Neutrophil (primary cell): ENCODE data around the gene RABAC1.

Source experiments
- H3K27ac ChIP-seq: fragments of 200-600 bp; sonication (generic); 2 replicates; pipeline ENCODE4 v1.5.1; 2016; ENCODE audit warnings: mild to moderate bottlenecking, moderate library complexity
- H3K27me3 ChIP-seq: fragments of 200-600 bp; sonication (generic); 2 replicates; pipeline ENCODE4 v1.6.0; 2016; ENCODE audit warnings: mild to moderate bottlenecking
- H3K36me3 ChIP-seq: fragments of 200-600 bp; sonication (generic); 2 replicates; pipeline ENCODE4 v1.5.1; 2017
- H3K4me1 ChIP-seq, 2 experiments: fragments of 200-600 bp in 1 of 2; sonication (generic) in 1 of 2; 1 replicate in 1 of 2; 2 replicates in 1 of 2; pipeline versions ENCODE4 v1.5.1 to v1.6.1; 2013 to 2016; ENCODE audit warnings: low read depth in 1 of 2, low read length in 1 of 2, mild to moderate bottlenecking in 1 of 2, moderate library complexity in 1 of 2; ENCODE audit not compliant: control insufficient read depth in 1 of 2, insufficient read depth in 1 of 2
- H3K4me3 ChIP-seq, 2 experiments: fragments of 200-600 bp in 1 of 2; sonication (generic) in 1 of 2; 1 replicate in 1 of 2; 2 replicates in 1 of 2; pipeline ENCODE4 v1.5.1; 2013 to 2016; ENCODE audit warnings: low read depth in 1 of 2, low read length in 1 of 2, mild to moderate bottlenecking in 1 of 2, moderate library complexity in 1 of 2
- H3K9me3 ChIP-seq: fragments of 200-600 bp; sonication (generic); 2 replicates; pipeline ENCODE4 v1.5.1; 2016
- TF ChIP-seq, protein P1 (sequence below): fragments of 200-600 bp; sonication (generic); IDR thresholded peaks from 2 replicates; pipeline ENCODE4 v1.5.1; 2016; ENCODE audit warnings: antibody characterized with exemption

RABAC1 gene

DNA sequence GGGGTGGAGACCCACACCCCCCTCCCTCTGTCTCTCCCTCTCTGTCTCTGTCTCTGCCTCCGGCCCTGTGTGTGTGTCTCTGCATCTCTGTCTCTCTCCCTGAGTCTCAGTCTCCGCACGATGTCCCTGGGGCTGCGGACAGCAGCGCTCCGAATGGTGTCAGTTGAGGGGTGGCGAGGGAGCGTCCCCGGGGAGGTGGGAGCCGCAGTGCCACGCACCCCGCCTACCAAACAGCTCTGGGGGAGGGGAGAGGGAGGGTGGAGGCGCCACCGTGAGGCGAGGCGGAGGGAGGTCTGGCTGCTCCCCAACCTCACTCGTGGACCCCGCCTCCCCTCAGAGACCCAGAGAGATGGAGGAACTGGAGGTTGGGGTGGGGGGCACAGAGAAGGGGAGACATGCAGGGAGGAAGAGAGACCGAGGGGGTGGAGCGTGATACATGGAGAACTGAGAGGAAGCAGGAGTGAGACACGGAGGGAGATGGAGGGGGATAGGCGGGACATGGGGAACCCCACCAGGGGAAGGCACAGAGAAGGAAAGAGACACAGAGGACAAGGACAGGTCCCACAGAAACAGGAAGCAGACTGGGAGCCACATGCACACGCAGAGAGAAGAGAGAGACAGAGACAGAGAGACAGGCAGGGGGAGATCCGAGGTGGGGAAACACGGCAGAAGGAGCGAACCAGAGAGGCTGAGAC is 38.1 kb downstream of the RABAC1 start:
- Histone ChIP-seq H3K9me3 (no peaks in the 10 kb centered on the region), H3K36me3 (no peaks in the 10 kb centered on the region), H3K27me3 (peaks cover 100% of the 10 kb centered on the region), H3K27ac (no peak overlapping the region), H3K4me3 (no peak overlapping the region), H3K4me1 (no peaks in the 10 kb centered on the region)
- TF ChIP-seq, protein P1, sequence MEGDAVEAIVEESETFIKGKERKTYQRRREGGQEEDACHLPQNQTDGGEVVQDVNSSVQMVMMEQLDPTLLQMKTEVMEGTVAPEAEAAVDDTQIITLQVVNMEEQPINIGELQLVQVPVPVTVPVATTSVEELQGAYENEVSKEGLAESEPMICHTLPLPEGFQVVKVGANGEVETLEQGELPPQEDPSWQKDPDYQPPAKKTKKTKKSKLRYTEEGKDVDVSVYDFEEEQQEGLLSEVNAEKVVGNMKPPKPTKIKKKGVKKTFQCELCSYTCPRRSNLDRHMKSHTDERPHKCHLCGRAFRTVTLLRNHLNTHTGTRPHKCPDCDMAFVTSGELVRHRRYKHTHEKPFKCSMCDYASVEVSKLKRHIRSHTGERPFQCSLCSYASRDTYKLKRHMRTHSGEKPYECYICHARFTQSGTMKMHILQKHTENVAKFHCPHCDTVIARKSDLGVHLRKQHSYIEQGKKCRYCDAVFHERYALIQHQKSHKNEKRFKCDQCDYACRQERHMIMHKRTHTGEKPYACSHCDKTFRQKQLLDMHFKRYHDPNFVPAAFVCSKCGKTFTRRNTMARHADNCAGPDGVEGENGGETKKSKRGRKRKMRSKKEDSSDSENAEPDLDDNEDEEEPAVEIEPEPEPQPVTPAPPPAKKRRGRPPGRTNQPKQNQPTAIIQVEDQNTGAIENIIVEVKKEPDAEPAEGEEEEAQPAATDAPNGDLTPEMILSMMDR: no peak

DNA sequence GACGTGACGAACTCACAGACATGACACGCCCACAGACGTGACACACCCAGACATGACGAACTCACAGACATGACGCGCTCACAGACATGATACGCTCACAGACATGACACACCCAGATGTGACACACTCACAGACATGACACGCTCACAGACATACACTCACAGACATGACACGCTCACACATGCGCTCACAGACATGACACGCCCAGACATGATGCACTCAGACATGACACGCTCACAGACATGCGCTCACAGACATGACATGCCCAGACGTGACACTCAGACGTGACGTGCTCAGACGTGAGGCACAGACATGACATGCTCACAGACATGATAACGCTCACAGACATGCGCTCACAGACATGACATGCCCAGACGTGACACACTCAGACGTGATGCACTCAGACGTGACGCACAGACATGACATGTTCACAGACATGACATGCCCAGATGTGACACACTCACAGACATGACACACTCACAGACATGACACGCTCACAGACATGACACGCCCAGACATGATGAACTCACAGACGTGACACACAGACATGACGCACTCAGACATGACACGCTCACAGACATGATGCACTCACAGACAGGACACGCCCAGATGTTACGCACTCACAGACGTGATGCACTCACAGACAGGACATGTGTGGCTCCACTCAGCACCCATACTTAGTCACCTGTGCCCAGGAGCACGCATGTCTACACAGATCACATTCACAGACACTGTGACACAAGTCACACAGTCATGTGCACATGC is 39.0 kb downstream of the RABAC1 start:
- no peaks in the 10 kb centered on the region for H3K36me3 ChIP-seq
- no peaks in the 10 kb centered on the region for H3K4me1 ChIP-seq
- no peak overlapping the region for H3K27ac ChIP-seq
- no peaks in the 10 kb centered on the region for H3K9me3 ChIP-seq
- no peak overlapping the region for H3K4me3 ChIP-seq
- peaks cover 100% of the 10 kb centered on the region for H3K27me3 ChIP-seq
- TF ChIP-seq, protein P1: no peak

DNA sequence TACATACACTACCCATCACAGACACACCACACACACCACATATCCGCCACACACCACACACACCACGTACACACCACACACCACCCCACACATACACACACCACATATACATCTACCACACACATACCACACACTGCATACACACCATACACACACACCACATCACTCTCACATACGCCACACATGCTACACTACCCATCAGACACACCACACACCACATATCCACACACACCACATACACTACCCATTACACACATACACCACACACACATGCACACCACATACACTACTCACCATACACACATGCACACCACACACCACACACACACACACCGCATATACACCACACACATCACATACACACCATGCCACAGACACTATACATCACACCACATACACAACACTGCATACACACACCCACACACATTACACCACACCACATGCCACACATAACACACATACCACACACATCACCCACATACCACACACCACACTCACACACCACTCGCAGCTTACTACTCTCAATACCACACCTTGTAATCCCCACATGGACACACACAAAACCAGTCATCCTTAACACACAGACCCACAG is 40.4 kb downstream of the RABAC1 start:
- H3K4me3 ChIP-seq: no peak overlapping the region
- TF ChIP-seq, protein P1: no peak
- no peaks in the 10 kb centered on the region for H3K9me3 ChIP-seq
- no peak overlapping the region for H3K27ac ChIP-seq
- H3K4me1 ChIP-seq: no peaks in the 10 kb centered on the region
- H3K27me3 ChIP-seq: peaks cover 100% of the 10 kb centered on the region
- no peaks in the 10 kb centered on the region for H3K36me3 ChIP-seq

DNA sequence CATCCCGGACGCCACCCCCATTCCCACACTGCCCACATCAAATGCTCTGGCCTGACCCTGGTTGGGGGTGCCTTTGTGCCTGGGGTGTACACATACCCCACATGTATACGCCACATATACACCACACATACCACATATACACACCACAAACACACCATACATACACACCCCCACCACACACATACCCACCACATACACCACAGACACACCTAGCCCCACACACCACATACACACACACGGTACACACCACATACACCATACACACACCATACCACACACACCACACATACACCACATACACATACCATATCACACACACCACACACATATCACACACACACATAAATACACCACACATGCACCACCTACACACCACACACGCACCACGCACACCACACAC is 41.0 kb downstream of the RABAC1 start:
- no peaks in the 10 kb centered on the region for H3K4me1 ChIP-seq
- TF ChIP-seq, protein P1: no peak
- H3K27me3 ChIP-seq: peaks cover 100% of the 10 kb centered on the region

DNA sequence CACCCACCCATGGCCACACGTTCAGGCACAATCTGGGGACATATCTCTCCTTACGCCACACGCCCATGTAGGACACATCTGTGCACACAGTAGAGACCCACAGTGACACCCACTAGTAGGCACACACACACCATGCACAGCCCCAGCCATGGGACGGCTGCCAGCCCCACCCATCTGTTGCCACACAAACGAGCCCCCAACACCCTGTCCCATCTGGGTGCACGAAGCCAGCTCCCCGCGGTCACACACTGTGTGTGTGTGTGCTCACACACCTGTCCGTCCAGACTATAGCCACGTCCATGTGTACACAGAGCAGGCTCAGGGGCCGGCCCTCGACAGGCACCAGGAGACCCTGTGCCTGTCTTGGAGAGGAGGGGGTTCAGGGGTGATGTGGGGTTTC is 41.4 kb downstream of the RABAC1 start:
- no peaks in the 10 kb centered on the region for H3K4me1 ChIP-seq
- no peak overlapping the region for H3K4me3 ChIP-seq
- no peaks in the 10 kb centered on the region for H3K36me3 ChIP-seq
- no peak overlapping the region for H3K27ac ChIP-seq
- peaks cover 100% of the 10 kb centered on the region for H3K27me3 ChIP-seq
- H3K9me3 ChIP-seq: no peaks in the 10 kb centered on the region
- TF ChIP-seq, protein P1: no peak

More for the DNA sequence above, 41.0 kb downstream of the RABAC1 start:
- H3K27ac ChIP-seq: no peak overlapping the region
- H3K36me3 ChIP-seq: no peaks in the 10 kb centered on the region
- no peaks in the 10 kb centered on the region for H3K9me3 ChIP-seq
- no peak overlapping the region for H3K4me3 ChIP-seq
